Right cardiac atrium (tissue), 5 donors: ENCODE results near the gene SMIM26. TPM values are rescaled to one million over a fixed set of nuclear protein-coding genes. Genes with fewer than 3 reads are reported as not detected.

Experiments used
- ATAC-seq, 2 donors: fragments of 200-7000 bp; cut with Tn5 transposase; one replicate each; pipeline versions ENCODE4 v1.8.0 to v1.9.1; 2020; ENCODE audit warnings: moderate library complexity in 2 of 2, mild to moderate bottlenecking in 1 of 2
- DNase-seq, 3 donors: peaks; one replicate each; pipeline ENCODE4 v3.0.0-alpha.2; 2020
- H3K27ac ChIP-seq: one replicate; pipeline ENCODE4 v1.5.1; 2013; ENCODE audit warnings: mild to moderate bottlenecking, low read length, control low read depth, moderate library complexity
- H3K27me3 ChIP-seq: one replicate; pipeline ENCODE4 v1.6.1; 2013; ENCODE audit not compliant: control insufficient read depth, insufficient read depth
- H3K4me1 ChIP-seq: one replicate; pipeline ENCODE4 v1.6.1; 2013; ENCODE audit warnings: low read length; ENCODE audit not compliant: control insufficient read depth, insufficient read depth
- H3K4me3 ChIP-seq: one replicate; pipeline ENCODE4 v1.5.1; 2013; ENCODE audit warnings: low read length, control low read depth
- H3K9me3 ChIP-seq: one replicate; pipeline ENCODE4 v1.6.1; 2013; ENCODE audit warnings: low read length; ENCODE audit not compliant: control insufficient read depth
- WGBS: extraction: QIAGEN DNeasy Blood & Tissue Kit; methylation state at CpG from one replicate; pipeline ENCODE4 v1.1.7; 2013; 5-methylcytosine and 5-hydroxymethylcytosine counted together
- intact Hi-C, 4 donors: fragments of 100-400 bp; cut with DNase I; formaldehyde crosslinking; loops; one replicate each; pipeline versions ENCODE4 v1.11.0 to v1.14.0; 2022 to 2023
- polyA plus RNA-seq: library from polyadenylated mRNA; stranded (reverse); fragments of 200-250 nt; gene quantifications from one replicate; pipeline ENCODE4 v1.2.3, GENCODE V29; 2013
- total RNA-seq, 4 donors: library from RNA; stranded (reverse); fragmentation: NEBNext Ultra II Directional; extraction: Animal tissue kit (Norgen Biotek cat#: 25700); gene quantifications; one replicate each; pipeline ENCODE4 v1.2.1, GENCODE V29; 2021
- donor health status: healthy with polysubstance abuse.
- donor health status: DM: no; HTN: yes; CAD: no.
- donor health status: DM: no; HTN: no; CAD: no.
- donor health status: DM: no; HTN: yes; CAD: no; lungs with severe emphysema.
- donor health status: DM: yes; HTN: yes; CAD: no.

The SMIM26 gene
- total and polyA plus RNA-seq, 5 donors: 79.4 to 267 (median 94.3) TPM

DNA sequence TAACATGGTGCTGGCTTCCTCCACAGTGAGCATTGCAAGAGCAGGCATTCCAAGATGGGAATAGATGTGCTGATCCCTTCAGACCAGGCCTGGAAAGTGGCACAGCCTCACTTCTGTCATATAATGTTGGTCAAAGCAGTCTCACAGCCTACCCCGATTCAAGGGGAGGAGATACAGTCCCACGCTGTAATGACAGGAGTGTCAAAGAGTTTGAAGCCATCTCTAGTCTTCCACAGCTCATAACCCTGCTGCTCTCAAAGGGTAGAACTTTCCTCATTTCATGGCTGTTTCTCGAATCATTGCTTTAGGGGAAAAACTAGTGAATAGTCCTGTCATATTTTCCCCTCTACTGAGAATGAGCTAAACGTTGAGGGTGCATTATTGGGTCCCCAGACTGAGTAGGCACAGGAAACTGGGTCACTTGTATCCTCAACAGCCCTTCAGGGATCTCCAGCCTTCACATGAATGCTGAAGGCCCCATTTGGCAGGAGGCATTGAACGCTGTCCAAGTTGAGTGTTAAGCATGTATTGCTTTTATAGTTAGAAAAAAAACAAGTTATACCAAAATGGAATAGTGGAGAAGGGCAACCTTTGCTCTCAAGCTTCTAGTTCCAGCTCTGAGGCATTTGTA lies 47.9 kb downstream of the SMIM26 start:
- Histone ChIP-seq H3K4me1 (no peaks in the 10 kb centered on the region), H3K4me3 (no peak overlapping the region), H3K27me3 (no peaks in the 10 kb centered on the region), H3K9me3 (no peaks in the 10 kb centered on the region), H3K27ac (no peak overlapping the region)
- ATAC-seq (peak in 1 of 2 donors; percentile 35), DNase-seq (peak in 1 of 3 donors; percentile 18)
- intact Hi-C loops: no loop called here
- 74% methylated on average over 5 of the region's 5 CpGs for WGBS

Other genes starting within 250 kb of the SMIM26 start
- 1 to 10 TPM in 1 of 4 donors, under 1 TPM in 3; 0.53 to 1.0 (median 0.85) TPM for gene DZANK1, start 100.4 kb upstream of the SMIM26 start, total RNA-seq
- gene DZANK1, start 100.4 kb upstream of the SMIM26 start, polyA plus RNA-seq: 0.79 TPM
- gene POLR3F, start 100.0 kb upstream of the SMIM26 start, total RNA-seq: 1 to 10 TPM; 6.7 to 8.7 (median 7.6) TPM
- 6.1 TPM for gene POLR3F, start 100.0 kb upstream of the SMIM26 start, polyA plus RNA-seq
- gene RBBP9, start 70.2 kb upstream of the SMIM26 start, total RNA-seq: 10 to 100 TPM in 2 of 4 donors, 1 to 10 TPM in 2; 6.3 to 10.6 (median 9.0) TPM
- gene RBBP9, start 70.2 kb upstream of the SMIM26 start, polyA plus RNA-seq: 4.2 TPM
- 10 to 100 TPM in 3 of 4 donors, 1 to 10 TPM in 1; 7.8 to 23.9 (median 14.5) TPM for gene SEC23B, start 59.5 kb upstream of the SMIM26 start, total RNA-seq
- 4.3 TPM for gene SEC23B, start 59.5 kb upstream of the SMIM26 start, polyA plus RNA-seq
- gene DTD1, start 20.6 kb downstream of the SMIM26 start, total RNA-seq: 10 to 100 TPM; 10.5 to 17.8 (median 11.4) TPM
- 11.5 TPM for gene DTD1, start 20.6 kb downstream of the SMIM26 start, polyA plus RNA-seq
- not detected for gene SCP2D1, start 246.4 kb downstream of the SMIM26 start, total RNA-seq
- gene SCP2D1, start 246.4 kb downstream of the SMIM26 start, polyA plus RNA-seq: not detected